NB4 (cell line): ENCODE data around the gene ZNF136.

Experiments
- MAX ChIP-seq: IDR thresholded peaks from 2 replicates; pipeline ENCODE4 v1.6.1; 2011; ENCODE audit warnings: low read depth, low read length
- MYC ChIP-seq: IDR thresholded peaks from 2 replicates; pipeline ENCODE4 v1.6.1; 2011; ENCODE audit warnings: low read depth, low read length
- POLR2A ChIP-seq: IDR thresholded peaks from 2 replicates; pipeline ENCODE4 v1.6.1; 2011; ENCODE audit warnings: mild to moderate bottlenecking; ENCODE audit not compliant: insufficient read length; ENCODE audit errors: extremely low read depth
- TF ChIP-seq, protein P1 (sequence below): IDR thresholded peaks from one replicate; pipeline ENCODE4 v1.5.1; 2012; ENCODE audit warnings: low read depth, low read length

- TF ChIP-seq MAX (no peak), POLR2A (no peak), MYC (no peak)
- TF ChIP-seq, protein P1, sequence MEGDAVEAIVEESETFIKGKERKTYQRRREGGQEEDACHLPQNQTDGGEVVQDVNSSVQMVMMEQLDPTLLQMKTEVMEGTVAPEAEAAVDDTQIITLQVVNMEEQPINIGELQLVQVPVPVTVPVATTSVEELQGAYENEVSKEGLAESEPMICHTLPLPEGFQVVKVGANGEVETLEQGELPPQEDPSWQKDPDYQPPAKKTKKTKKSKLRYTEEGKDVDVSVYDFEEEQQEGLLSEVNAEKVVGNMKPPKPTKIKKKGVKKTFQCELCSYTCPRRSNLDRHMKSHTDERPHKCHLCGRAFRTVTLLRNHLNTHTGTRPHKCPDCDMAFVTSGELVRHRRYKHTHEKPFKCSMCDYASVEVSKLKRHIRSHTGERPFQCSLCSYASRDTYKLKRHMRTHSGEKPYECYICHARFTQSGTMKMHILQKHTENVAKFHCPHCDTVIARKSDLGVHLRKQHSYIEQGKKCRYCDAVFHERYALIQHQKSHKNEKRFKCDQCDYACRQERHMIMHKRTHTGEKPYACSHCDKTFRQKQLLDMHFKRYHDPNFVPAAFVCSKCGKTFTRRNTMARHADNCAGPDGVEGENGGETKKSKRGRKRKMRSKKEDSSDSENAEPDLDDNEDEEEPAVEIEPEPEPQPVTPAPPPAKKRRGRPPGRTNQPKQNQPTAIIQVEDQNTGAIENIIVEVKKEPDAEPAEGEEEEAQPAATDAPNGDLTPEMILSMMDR = no peak
These were observed 399 bp upstream of the ZNF136 start for GRCh38 chr19:12162513-12162881.
